Hepatocyte (in vitro differentiated cells): ENCODE results near the gene GARIN5B. TPM values are rescaled to one million over a fixed set of nuclear protein-coding genes. Genes with fewer than 3 reads are reported as not detected.

Source experiments
- DNase-seq: peaks from one replicate; pipeline ENCODE4 v3.0.0-alpha.2; 2016; ENCODE audit warnings: low spot score
- H2AFZ ChIP-seq: fragments of 200-600 bp; sonication (generic); 2 replicates; pipeline ENCODE4 v1.6.0; 2016; ENCODE audit warnings: antibody characterized with exemption, mild to moderate bottlenecking
- H3K27ac ChIP-seq: fragments of 200-600 bp; sonication (generic); 2 replicates; pipeline ENCODE4 v1.5.1; 2016; ENCODE audit warnings: mild to moderate bottlenecking
- H3K27me3 ChIP-seq: fragments of 200-600 bp; sonication (generic); 2 replicates; pipeline ENCODE4 v1.6.1; 2016
- H3K36me3 ChIP-seq: fragments of 200-600 bp; sonication (generic); replicated peaks from 2 replicates; pipeline ENCODE4 v1.5.1; 2016; ENCODE audit warnings: low read depth; ENCODE audit not compliant: insufficient read depth
- H3K4me1 ChIP-seq: fragments of 200-600 bp; sonication (generic); 2 replicates; pipeline ENCODE4 v1.5.1; 2016; ENCODE audit warnings: mild to moderate bottlenecking, moderate library complexity; ENCODE audit not compliant: insufficient read depth
- H3K4me2 ChIP-seq: fragments of 200-600 bp; sonication (generic); 2 replicates; pipeline ENCODE4 v1.6.0; 2016
- H3K4me3 ChIP-seq: fragments of 200-600 bp; sonication (generic); 2 replicates; pipeline ENCODE4 v1.5.1; 2016; ENCODE audit warnings: mild to moderate bottlenecking
- H3K79me2 ChIP-seq: fragments of 200-600 bp; sonication (generic); 2 replicates; pipeline ENCODE4 v1.6.0; 2017; ENCODE audit warnings: mild to moderate bottlenecking
- H3K9me2 ChIP-seq: fragments of 200-600 bp; sonication (generic); replicated peaks from 2 replicates; pipeline ENCODE4 v1.6.0; 2017; ENCODE audit warnings: mild to moderate bottlenecking; ENCODE audit not compliant: insufficient read depth
- H3K9me3 ChIP-seq: fragments of 200-600 bp; sonication (generic); 2 replicates; pipeline ENCODE4 v1.5.1; 2016; ENCODE audit warnings: low read depth, mild to moderate bottlenecking
- H4K20me1 ChIP-seq: fragments of 200-600 bp; sonication (generic); 2 replicates; pipeline ENCODE4 v1.6.0; 2016; ENCODE audit warnings: mild to moderate bottlenecking; ENCODE audit not compliant: insufficient read depth, poor library complexity, severe bottlenecking
- EZH2 ChIP-seq: fragments of 200-600 bp; sonication (generic); IDR thresholded peaks from 2 replicates; pipeline ENCODE4 v1.6.1; 2016; ENCODE audit warnings: antibody characterized with exemption, mild to moderate bottlenecking, borderline replicate concordance
- EZH2phosphoT487 ChIP-seq: fragments of 200-600 bp; sonication (generic); IDR thresholded peaks from one replicate; pipeline ENCODE4 v1.6.1; 2018; ENCODE audit warnings: antibody characterized with exemption, mild to moderate bottlenecking, low read depth, moderate library complexity; ENCODE audit not compliant: unreplicated experiment, severe bottlenecking
- WGBS: methylation state at CpG from one replicate; pipeline ENCODE4 v1.1.6; 2016; ENCODE audit warnings: low lambda C conversion rate; ENCODE audit errors: missing lambda C conversion rate; 5-methylcytosine and 5-hydroxymethylcytosine counted together
- polyA plus RNA-seq: library from polyadenylated mRNA; unstranded; fragments of >200 nt; fragmentation: Nextera tagmentation; extraction: Ambion mirVana; gene quantifications from 2 replicates; pipeline ENCODE4 v1.2.1, GENCODE V29; 2016
- total RNA-seq: library from RNA; depleted of rRNA; stranded (reverse); fragments of >200 nt; gene quantifications from 2 replicates; pipeline ENCODE4 v1.2.3, GENCODE V29; 2014
- TF ChIP-seq, protein P1 (sequence below): fragments of 200-600 bp; sonication (generic); IDR thresholded peaks from 2 replicates; pipeline ENCODE4 v1.5.1; 2016; ENCODE audit warnings: antibody characterized with exemption, mild to moderate bottlenecking; ENCODE audit not compliant: poor library complexity

GARIN5B gene
- total and polyA plus RNA-seq, 2 experiments from 2014 or later = 0.18 TPM; not detected in 1

DNA sequence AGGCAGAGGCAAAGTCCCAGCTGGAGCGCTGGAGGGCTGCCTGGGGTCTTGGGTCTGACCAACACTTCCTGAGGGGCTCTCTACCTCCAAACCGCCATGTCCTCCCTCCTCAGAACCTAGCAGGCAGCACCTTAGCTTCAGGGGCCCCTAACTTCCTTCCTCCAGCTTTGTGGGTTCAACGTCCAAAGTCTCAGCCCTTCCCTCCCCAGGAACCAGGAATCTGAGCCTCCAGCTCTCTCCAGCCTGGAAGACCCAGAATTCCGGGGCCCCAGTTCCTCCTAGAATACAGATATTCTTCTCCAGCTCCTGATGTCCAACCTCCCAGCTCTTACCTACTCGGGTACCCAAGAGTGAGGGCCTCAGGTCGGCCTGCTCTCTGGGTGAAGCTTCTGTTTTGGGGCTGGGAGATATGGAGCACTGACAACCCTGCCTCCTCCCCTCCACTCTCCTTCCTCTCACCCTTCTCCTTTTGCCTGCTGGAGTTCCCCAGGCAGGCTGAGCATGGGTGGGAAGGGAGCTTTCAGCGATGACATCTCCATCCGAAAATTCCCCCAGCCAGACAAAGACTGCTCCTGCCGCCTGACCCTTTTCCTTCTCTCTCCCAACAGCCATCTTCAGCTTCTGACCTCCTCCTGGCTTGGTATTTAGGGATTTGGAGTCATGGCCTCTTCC lies 41.5 kb downstream of the GARIN5B start:
- 82% methylated on average over 9 of the region's 9 CpGs for WGBS
- H3K4me3 ChIP-seq = no peak overlapping the region

DNA sequence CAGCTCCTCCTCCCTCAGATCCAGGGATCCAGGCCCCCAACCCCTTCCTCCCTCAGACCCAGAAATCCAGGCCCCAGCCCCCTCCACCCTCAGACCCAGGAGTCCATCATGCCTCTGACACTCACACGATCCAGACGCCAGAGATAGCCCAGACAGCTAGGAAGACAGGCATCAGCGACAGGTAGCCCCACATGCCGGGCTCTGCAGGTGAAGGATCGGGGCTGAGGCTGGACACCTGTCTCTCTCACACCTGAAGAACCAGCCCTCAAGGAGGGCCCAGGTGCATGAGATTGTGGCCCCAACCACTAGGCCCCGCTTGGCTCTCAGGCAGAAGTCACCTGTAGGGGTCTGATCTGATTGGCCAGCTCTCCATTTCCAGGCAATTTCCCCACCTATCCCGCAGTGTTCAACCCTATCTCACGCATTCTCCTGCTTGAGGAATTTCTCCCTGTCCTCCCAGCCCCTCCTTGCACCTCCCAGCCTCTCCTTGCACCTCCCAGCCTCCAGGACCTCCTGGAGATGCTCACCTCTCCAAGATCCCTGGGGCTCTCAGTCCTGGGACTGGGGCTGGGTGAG lies 42.1 kb downstream of the GARIN5B start:
- DNase-seq = no peak
- Histone ChIP-seq H4K20me1 (no peaks in the 10 kb centered on the region), H2AFZ (no peak overlapping the region), H3K36me3 (no peaks in the 10 kb centered on the region), H3K27me3 (no peaks in the 10 kb centered on the region), H3K9me2 (no peaks in the 10 kb centered on the region), H3K27ac (peak overlapping the region; percentile 75), H3K4me1 (peaks cover 6% of the 10 kb centered on the region), H3K4me3 (no peak overlapping the region), H3K9me3 (no peaks in the 10 kb centered on the region), H3K4me2 (peak overlapping the region; percentile 78), H3K79me2 (no peaks in the 10 kb centered on the region)
- TF ChIP-seq EZH2phosphoT487 (no peak), EZH2 (no peak)
- TF ChIP-seq, protein P1, sequence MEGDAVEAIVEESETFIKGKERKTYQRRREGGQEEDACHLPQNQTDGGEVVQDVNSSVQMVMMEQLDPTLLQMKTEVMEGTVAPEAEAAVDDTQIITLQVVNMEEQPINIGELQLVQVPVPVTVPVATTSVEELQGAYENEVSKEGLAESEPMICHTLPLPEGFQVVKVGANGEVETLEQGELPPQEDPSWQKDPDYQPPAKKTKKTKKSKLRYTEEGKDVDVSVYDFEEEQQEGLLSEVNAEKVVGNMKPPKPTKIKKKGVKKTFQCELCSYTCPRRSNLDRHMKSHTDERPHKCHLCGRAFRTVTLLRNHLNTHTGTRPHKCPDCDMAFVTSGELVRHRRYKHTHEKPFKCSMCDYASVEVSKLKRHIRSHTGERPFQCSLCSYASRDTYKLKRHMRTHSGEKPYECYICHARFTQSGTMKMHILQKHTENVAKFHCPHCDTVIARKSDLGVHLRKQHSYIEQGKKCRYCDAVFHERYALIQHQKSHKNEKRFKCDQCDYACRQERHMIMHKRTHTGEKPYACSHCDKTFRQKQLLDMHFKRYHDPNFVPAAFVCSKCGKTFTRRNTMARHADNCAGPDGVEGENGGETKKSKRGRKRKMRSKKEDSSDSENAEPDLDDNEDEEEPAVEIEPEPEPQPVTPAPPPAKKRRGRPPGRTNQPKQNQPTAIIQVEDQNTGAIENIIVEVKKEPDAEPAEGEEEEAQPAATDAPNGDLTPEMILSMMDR = no peak
- 71% methylated on average over 8 of the region's 8 CpGs for WGBS

More for the DNA sequence above, 41.5 kb downstream of the GARIN5B start:
- Histone ChIP-seq H3K4me1 (peaks cover 6% of the 10 kb centered on the region), H3K79me2 (no peaks in the 10 kb centered on the region), H3K36me3 (no peaks in the 10 kb centered on the region), H3K27ac (peak overlapping the region; percentile 75), H4K20me1 (no peaks in the 10 kb centered on the region), H3K9me3 (no peaks in the 10 kb centered on the region), H3K27me3 (no peaks in the 10 kb centered on the region), H3K4me2 (peak overlapping the region; percentile 78), H2AFZ (no peak overlapping the region), H3K9me2 (no peaks in the 10 kb centered on the region)
- peak; percentile 44 for DNase-seq
- TF ChIP-seq, protein P1 = no peak
- TF ChIP-seq EZH2 = no peak
- no peak for TF ChIP-seq EZH2phosphoT487

DNA sequence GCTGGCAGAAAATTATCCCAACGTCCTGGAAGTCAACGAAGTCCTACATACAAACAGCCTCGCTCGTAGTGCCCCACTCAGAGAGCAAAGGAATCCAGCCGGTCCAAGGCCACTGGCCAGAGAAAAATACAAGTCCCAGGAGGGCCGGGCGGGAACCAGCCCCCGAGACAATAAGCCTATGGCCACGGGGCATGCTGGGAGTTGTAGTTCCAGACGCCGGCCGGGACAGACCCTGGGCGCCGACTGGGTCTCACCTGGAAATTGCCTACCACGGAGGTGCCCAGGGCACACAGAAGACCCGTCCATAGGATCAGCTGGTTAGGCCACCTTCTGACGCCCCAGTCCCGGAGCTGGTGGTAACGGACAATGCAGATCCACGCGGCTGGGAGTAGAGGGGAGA lies 43.3 kb downstream of the GARIN5B start:
- Histone ChIP-seq H3K79me2 (no peaks in the 10 kb centered on the region), H2AFZ (peak overlapping the region; percentile 36), H3K4me1 (peaks cover 6% of the 10 kb centered on the region), H3K27ac (no peak overlapping the region), H3K36me3 (no peaks in the 10 kb centered on the region), H3K4me3 (no peak overlapping the region), H3K9me3 (no peaks in the 10 kb centered on the region), H3K27me3 (no peaks in the 10 kb centered on the region), H4K20me1 (no peaks in the 10 kb centered on the region), H3K9me2 (no peaks in the 10 kb centered on the region), H3K4me2 (peak overlapping the region; percentile 78)
- no peak for TF ChIP-seq EZH2phosphoT487
- TF ChIP-seq, protein P1 = no peak
- no peak for TF ChIP-seq EZH2
- WGBS = 16% methylated on average over 21 of the region's 21 CpGs
- peak; percentile 72 for DNase-seq
